Mucosa of gallbladder (tissue), 1 donor: Measurements from ENCODE around the gene CIAPIN1. TPM values are rescaled to one million over a fixed set of nuclear protein-coding genes. Genes with fewer than 3 reads are reported as not detected.

Source experiments
- DNase-seq: peaks from one replicate; pipeline ENCODE4 v3.0.0-alpha.2; 2020; ENCODE audit warnings: low spot score
- total RNA-seq: library from RNA; stranded (reverse); gene quantifications from one replicate; pipeline ENCODE4 v1.2.1, GENCODE V29; 2021
- donor health status: DM: no; HTN: no; CAD: no.

The CIAPIN1 gene
- total RNA-seq = 45.4 TPM

DNA sequence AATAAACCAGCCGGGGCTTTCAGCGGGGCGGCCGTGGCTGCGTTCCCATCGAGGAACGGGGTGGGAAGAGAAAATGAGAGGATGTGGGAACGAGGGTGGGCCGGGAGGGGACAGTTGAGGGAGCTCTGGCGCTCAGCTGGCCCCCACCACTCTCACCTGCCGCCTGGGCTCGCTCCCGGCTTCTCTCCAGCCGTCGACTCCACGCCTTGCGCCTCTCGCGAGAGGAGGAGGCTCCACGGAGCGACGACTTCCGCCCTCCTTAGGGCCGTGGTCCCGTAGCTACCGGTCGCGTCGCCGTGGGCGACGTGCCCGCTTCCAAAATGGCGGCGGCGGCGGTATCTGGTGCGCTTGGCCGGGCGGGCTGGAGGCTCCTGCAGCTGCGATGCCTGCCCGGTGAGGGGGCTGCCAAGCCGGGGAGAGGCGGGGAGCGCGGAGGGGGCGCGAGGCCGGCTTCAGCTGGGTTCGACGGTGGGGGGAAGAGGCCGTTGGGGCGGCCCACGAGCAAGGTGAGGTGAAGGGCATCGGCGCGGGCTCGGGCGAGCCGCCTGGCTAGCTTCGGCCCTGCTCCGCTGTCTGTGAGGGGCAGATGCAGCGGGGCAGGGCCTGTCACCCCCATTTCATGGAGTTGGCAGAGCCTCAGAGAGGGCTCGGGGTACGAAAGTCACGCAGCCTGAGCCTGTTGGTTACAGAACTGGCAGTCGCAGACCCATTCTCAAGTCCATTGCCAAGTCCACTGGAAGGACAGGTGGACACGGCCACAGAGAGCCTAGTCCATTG lies at the start of gene CIAPIN1, which contains the start of gene COQ9:
CIAPIN1 (minus strand) TSS at position 200 of the 777 bp plus-strand sequence. CDS start 6,457 bp downstream, outside the sequence.
COQ9 (plus strand) TSS at position 294 of the 777 bp plus-strand sequence; CDS start at position 321, 27 bp downstream.
- DNase-seq = peak; percentile 97

DNA sequence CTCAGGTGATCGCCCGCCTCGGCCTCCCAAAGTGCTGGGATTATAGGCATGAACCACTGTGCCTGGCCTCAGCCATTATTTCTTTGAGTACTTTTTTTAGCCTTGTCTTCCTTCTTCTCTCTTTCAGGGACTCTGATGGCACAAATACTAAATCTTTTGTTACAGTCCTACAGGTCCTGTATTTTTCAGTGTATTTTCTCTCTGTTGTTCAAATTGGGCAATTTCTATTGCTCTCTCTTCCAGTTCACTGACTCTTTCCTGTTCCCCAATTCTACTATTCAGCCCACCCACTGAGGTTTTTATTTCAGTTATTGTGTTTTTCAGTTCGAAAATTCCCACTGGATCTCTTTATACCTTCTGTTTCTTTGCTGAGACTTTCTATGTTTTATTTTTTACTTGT lies 46.6 kb upstream of the CIAPIN1 start:
- DNase-seq = no peak

DNA sequence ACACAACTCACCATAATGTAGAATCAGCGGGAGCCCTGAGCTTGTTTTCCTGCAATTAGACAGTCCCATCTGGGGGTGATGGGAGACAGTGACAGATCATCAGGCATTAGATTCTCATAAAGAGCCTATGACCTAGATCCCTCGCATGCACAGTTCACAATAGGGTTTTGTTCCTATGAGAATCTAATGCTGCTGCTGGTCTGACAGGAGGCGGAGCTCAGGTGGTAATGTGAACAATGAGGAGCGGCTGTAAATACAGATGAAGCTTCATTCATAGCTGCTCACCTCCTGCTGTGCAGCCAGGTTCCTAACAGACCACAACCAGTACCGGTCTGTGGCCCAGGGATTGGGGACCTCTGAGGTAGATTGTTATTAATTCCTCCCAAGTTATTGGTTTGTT lies 42.0 kb upstream of the CIAPIN1 start:
- DNase-seq = no peak

DNA sequence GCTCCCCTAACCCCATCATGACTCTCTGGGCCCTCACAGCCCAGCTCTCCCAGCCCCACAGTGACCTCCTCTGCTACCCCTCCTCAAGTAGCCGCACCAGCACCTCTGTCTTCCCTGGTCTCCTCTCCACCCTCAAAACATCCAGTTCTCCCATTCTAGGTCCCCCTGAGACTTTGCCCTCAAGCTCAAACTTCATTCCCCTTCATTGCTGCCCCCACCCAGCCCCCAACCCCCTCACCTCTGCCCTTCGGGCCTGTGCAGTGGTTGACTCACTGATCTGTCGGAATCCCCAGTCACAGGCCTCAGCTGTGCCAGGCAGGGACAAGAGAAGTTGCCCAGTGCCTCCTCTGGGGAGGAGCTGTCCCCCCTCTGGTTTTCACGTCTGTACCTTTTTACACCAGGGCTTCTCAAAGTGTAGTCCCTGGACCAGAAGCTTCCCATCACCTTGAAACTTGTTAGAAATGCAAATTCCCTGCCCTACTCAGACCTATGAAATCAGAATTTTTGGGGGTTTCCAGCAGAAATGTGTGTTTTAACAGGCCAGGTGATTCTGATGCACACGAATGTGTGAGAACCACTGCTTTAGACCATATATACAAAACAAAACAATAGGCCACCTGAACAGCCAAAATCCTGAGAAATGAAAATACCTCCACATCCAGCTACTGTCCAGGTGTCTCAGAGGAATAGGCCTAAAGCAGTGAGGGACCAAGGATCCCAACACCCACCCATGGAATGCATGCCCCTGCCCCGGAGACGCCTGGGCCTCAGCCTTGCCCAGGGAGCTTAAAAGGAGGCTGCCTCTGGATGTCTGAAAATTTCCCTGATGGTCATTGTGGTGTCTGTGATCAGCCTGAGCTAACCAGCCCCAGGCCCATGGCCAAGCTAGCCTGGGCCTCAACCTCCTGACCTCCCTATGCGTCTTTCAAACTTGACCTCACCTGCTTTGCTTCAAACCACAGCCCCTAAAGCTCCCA lies 40.0 kb upstream of the CIAPIN1 start:
- no peak for DNase-seq

DNA sequence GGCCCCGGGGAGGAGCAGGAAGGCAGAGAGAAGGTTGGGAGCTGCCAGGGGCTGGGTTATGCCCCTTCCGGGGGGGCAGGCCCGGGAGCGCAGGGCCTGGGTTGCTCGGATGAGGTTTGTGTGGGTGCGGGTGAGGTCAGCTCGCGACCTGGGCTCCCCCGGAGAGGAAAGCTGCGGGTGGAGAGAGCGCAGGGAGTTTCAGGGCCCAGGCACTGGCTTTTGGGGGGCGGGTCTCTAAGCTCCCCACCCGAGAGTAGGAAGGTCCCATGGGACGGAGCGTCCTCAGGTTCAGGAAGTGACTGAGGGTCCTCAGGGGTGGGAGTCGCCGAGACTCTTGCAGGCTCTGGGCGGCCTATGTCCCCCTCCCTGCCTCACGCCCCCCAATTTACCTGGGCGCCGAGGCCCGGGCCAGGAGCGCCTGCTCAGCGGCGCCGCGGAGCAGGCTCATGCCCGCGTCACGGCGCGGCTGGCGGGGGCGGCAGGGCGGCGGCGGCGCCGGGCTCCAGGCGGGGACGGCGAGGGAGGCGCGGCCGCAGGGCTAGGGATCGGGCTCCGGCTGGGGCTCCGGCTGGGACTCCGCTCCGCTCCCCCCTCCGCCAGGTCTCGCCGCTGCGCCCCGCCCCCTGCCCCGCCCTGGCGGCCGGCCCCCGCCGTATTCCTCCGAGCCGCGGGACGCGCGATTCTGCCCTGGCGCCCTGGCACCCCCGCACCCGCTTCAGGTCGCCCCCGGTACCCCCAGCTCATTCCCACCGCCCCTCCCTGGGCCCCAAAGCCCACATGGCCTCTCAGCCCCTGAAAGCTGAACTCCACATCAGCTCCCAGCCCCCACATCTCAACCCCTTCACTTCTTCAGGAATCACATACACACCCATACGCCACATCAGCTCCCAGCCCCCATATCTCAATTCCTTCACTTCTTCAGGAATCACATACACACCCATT lies 39.0 kb upstream of the CIAPIN1 start, which contains the start of gene DOK4:
DOK4 (minus strand) TSS at position 578 of the 942 bp plus-strand sequence. CDS start 6,986 bp downstream, outside the sequence.
- DNase-seq = peak; percentile 75

DNA sequence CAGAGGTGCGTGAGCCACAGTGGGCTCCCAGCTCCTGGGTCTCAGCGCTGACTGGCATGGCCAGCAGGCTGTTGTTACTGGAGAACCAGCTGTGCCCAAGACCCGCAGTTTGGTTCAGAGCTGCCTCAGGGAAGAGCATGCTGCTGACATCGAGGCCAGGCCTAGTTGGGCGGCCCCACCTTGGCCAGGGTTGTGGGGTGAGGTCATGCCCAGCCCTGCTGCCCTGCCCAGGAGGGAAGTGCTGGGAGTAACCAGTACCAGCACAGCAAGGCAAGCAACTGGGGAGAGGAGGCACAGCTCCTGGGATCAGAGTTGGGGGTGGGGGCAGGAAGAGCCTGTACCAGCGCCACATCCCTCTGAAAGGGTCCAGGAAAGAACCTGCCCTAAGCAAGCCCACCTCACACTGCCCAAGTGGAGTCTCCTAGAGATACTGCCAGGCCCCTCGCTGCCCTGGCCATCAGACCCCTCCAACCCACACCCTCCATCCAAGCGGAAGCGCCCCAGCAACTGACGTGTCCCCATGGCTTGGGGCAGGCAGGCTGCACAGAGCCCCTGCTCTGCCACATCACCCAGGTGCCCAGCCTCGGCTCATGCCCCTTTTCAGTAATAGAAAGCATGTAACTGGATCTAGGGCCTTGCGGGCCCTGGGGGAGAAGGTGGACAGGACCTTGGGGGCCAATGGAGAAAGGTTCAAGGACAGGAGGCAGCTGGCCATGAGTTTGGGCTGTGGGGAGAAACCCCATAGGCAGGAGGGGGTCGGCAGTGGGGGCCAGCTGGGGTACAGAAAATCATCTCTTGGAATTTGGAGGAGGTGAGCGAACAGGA lies 38.1 kb upstream of the CIAPIN1 start:
- no peak for DNase-seq

DNA sequence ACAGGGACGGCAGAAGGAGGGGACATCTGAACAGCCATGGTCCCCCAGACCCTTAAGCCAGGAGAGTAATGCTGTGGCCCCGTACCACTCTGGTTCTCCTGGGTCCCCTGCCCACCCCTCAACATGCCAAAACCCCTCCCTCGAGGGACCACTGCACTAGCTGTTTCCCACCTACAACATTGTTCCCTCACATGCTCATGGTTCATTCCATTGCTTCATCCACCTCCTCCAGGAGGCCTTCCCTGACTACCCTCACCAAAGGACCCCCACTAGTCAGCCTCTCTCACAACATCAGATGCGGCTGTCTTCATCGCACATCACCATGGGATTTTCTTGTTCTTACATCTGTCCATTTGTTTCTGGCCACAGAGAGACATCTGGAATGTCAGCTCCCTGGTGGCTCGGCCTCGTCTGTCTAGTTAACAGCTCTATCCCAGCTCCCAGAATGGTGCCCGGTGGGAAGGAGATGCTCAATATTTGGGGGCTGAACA lies 37.4 kb upstream of the CIAPIN1 start:
- DNase-seq = no peak

DNA sequence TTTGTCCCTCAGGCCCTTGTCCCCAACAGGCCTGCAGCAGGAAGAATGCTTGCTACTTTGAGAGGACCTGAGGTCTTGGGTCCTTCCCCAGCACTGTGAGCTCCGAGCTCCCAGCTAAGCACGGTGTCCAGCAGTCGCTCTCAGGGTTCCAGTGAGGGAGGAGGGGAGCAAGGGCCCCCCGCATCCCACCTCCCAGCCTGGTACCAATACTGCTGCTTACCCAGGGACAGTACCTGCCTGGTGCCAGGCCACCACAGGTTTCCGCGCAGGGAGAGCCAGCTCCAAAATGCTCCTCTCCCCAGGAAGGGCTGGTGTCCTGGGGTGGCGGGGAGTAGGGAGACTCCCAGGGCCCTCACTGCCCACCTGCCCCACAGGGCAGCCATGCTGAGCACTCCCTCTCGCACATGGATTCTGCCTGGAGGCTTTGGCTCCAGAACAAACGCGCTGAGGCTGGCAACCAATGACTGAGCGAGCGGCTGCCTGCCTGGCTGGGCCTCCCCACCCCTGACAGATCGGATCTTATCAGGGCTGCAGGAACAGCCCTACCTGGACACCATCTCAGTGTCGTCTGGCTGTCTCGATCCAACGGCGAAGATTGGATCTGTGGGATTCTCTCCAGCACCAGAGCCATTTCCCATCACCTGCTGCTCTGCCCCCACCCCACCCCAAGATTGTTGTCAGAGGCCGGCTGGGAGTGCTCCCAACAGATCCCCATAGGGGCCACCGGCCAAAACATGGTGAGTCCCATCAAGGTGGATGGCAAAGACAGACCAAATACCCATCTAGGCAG lies 36.7 kb upstream of the CIAPIN1 start:
- peak; percentile 62 for DNase-seq

DNA sequence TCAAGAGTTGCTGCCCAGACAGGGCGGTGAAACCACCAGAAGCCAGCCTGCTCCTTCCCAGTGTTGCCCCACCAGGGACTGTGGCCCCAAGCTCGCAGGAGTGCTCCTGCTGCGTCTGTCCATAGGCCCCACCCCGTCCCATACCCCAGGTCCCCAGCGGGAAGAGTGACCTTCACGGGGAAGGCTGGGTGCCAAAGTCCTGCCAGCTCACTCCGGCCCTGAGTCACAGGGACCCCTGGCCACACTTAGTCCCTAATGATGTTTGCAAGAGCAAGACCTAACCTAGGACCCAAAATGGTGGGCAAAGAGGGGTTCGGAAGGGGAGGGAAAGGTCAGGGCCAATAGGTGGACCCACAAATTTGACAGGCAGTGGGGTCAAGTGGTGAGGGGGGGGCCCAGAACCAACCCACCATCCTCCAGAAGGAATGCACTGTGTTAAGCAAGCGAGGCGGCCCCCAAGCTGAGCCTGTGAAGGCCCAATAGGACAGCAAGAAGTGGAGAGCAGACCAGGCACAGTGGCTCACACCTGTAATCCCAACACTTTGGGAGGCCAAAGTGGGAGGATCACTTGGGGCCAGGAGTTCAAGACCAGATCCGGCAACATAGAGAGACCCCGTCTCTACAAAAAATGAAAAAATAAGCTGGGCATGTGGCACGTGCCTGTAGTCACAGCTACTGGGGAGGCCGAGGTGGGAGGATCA lies 35.8 kb upstream of the CIAPIN1 start:
- no peak for DNase-seq

DNA sequence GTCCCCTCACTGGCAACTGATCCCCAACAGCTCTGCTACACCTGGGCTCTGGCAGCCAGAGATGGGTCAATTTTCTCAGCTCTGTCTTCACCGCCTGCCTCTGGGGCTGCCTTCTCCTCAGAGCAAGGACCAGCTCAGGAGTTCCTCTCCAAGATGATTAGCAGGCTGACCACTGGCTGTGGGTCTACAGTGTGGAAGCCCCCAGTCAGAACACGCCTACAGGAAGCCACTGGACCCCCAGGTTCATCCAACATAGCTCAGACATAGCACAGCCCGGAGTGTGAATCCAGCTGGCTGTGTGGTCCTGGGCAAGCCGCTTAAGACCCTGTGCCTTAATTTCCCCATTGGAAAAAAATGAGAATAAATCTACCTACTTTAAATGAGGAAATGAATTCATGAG lies 34.2 kb upstream of the CIAPIN1 start:
- DNase-seq = no peak

DNA sequence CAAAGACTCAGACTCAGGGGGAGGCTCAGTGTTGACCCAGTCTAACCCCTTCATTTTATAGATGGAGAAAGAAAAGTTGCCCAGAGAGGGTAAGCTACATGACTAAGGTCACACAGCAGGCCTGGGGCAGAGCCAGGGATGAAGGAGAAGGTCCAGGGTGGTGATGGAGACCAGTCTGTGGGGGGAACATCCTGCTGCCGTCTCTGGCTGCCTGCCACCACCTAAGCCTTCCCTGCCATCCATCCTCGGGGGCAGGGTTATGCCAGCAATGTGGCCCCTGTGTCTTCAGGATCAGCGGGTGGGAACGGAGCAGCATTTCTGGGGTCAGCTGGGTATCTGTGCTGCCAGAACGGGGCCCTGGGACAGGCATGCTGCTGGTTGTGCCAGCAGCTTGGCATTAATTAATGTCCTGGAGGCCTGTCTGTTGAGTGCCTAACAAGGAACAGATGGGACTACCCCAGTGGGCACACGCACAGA lies 33.6 kb upstream of the CIAPIN1 start:
- no peak for DNase-seq

DNA sequence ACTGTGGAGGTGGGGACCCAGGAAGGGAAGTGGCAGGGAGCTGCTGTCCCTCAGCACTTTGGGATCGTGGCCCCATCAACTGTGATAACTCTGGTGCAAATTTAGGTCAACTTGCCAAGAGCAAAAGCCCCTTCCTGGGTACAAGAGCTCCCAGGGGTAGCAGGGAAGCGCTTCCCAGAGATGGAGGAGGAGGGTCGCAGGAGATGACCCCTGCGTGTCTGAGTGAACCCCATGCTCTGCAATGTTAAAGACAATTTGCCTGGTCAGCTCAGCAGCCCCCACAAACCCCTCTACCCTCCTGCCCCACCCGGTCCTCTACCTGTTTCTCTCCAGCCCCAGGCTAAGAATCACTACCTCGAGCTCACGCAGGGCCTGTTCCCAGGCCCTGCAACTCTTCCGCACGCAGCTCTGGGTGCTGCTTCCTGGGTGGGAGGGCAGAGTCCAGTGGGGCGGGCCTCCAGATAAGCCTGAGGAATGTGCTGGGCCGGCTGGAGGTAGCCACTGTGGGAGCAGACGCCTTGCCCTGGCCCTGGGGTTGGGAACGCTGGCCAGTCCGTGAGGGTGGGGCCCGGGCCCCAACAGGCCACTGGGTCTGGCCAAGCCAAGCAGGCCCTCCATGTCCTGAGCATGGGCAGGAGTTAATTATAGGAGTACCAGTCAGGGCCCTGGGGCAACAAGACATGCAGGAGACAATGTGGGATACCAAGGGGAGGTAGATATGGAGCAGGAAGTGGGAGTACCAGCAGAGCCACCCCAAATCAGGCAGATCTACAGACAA lies 33.0 kb upstream of the CIAPIN1 start:
- peak; percentile 89 for DNase-seq

DNA sequence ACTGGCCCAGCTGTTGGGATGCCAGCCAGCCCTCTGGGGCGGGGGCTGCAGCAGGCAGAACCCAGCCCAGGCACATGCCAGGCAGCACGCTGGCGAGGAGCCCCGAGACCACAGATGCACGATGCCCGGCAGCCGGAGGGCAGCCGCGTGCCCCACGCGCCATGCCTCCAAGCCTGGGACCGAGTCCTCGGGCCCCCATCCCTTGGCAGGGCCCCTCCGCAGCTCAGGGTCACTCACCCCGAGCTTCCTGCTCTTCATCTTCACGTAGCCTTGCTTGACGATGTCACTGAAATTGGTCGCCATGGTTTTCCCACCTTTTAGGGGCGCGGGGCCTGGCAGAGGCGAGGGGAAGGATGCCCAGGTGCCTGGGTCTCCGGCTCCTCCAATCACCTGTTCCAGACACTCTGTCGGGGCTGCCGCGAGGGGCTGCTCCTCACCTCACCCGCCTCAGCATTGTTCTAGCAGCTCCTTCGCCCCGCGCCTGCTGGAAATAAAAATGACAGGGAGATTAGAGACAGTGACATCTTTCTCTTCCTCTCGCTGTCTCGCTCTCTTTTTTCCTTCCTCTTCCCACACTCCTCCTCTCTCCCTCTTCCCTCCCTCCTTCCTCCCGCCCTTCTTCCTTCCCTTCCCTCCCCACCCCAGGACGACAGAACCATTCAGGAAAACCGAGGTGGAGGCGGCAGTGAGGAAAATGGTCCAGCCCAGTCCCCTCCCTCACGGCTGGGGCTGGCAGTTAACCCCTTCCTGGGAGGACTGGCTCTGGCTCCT lies 32.2 kb upstream of the CIAPIN1 start:
- peak; percentile 67 for DNase-seq

DNA sequence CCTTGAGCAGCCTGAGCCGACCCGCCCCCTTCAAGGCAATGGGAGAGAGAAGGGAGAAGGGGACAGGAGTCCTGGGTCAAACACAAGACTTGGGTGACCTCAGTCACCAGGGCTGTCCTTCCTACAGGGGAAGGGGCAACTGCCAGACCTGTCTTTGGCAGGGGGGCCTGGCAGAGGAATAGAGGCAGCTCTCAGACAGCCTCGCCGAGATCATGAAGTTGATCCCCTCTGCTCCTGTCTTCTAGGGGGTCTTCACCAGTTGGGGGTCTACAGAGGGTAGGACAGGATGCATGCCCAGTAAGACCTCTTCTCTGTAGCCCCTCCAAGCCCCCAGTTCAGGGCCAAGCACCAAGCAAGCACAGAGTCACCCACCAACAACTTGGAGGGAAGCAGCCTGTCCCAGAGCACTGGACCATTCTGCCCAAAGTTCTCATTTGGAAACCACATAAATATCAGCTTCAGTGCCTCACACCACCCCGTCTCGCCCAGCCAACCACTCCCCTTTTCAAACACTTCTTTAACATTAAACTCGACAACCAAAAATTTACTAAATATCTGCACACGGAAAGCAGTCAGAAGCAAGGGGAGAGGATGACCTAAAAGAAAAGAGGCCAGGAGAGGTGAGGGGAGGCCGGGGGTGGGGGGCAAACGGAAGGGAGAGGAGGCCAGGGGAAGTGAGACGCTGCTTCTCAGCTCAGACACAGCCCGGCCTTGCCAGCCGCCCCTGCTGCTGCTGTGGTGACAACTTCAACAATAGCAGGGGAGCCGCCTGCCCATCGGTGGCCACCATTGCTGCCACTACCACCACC lies 31.4 kb upstream of the CIAPIN1 start:
- DNase-seq = no peak

DNA sequence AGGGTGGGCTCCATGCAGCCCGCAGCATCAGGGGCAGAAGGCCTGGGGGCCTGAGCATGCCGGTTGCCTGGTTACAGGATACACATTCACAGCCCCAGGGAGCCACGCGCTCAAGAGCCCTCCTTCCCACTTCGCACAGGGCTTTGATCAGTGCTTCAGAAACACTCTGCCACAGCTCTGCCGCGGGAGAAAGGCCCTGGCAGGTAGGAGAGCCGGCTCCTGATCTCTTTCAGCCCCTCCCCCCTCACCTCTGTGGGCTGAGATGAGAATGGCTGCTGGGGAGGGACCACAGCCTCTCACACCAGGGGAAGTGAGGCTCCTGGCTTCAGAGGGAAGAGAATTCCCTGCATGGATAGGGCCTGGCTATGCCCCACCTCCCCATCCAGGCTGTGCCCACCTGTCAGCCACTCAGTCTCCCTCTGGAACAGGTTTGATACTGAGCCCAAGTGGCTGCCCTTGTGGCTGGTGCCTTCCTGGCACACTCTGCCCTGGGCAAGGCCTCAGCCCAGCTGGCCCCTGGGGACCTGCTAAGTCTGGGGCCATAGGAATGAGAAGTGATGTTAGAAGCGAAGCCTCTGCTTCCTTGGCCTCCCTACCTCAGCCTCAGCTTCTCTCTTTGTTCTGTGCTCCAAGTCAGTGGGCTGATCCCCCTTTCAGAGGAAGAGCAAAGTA lies 30.5 kb upstream of the CIAPIN1 start:
- no peak for DNase-seq
